Stimulated activated CD4-positive, alpha-beta T cell treated with anti-CD3 and anti-CD28 coated beads, TNF-alpha, amount 100 ng/mL, for 48 hours (primary cell): ENCODE results near the gene PAX4.

Experiments
- DNase-seq, 3 donors: peaks; one replicate each; pipeline ENCODE4 v3.0.0-alpha.2; 2020; ENCODE audit warnings: low read depth in 3 of 3

PAX4 gene

GRCh38 chr7:127629268-127629854 lies 11.4 kb upstream of the PAX4 start:
- DNase-seq = peak in 1 of 3 donors; percentile 35

GRCh38 chr7:127628445-127628844 lies 10.5 kb upstream of the PAX4 start:
- DNase-seq = no peak

GRCh38 chr7:127625331-127625730 lies 7.4 kb upstream of the PAX4 start:
- DNase-seq = no peak

GRCh38 chr7:127620406-127621233 lies 2.7 kb upstream of the PAX4 start:
- no peak for DNase-seq

DNA sequence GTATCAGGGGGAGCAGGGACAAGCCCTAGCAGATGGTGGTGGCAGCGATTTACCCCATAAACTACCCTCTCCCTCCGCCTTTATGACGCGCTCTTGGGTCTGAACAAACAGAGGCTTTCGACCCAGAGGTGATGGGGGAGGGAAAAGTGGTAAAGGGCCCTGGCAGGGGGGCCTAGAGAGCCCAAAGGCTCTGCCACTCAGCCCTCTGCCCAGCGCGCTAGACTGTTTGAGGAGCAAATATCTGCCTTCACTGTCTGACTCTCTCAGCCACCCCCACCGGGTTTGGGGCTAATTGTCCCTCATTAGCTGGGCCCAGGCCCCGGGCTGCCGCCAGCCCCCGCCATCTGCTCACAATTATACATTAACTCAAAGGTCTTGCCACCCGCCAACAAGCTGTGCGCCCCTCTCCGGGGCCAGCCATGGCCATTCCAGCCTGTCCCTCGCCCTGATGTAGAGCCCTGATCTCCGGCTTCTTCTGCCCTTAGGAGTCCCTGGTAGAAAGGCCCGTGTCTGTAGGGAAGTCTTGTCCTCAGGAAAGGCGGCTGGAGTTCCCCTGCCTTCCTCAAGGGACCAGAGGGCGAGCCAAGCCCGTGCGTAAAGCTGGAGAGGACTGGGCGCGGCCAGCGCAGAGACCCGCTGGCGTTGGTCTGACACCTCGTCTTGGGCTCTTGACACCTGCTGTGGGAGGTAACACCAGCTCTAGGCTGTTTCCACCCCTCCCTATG lies 1.9 kb upstream of the PAX4 start:
- DNase-seq = no peak

- DNase-seq = no peak
Measured at GRCh38 chr7:127618775-127619174, 833 bp upstream of the PAX4 start.

DNA sequence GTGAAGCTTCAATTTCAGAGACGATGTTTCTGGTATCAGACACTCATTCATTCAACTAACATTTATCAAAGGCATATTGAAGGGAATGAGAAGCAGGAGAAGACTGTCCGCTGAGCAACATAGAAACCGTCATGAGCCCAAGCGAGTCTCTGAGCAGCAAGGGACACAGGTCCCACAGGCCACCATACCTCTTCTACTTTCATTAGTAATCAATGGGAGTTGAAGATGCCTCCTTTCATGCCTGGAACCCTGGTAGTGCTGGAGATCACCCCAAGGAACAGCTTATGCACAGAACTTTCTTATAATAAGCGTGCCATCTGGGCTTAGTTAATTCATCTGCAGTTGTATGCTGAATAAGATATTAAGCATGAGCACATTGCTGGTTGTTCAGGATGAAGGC lies 1.2 kb downstream of the PAX4 start:
- no peak for DNase-seq

GRCh38 chr7:127612263-127612662 lies 5.7 kb downstream of the PAX4 start:
- no peak for DNase-seq

- no peak for DNase-seq
Measured at GRCh38 chr7:127609297-127609696, 8.6 kb downstream of the PAX4 start.

- DNase-seq = no peak
Measured at GRCh38 chr7:127608446-127608845, 9.5 kb downstream of the PAX4 start.

DNA sequence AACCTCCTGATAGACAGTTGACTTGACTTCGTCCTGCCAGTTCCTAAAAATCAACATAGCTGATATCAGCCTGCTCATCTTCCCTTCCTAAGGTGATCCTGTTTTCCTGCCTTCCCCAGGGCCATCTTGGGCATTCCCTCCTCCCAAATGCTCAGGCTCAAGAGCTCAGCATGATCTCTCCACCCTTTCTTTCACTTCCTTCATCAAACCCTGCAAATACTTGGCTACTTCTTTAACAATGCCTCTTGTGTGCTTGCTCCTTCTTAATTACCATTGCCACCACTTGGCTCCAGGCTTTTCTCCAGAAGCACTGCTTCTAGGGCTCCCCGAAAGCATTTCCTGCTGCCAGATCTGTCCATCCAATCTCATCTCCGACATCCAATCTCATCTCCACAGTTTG lies 17.1 kb downstream of the PAX4 start:
- no peak for DNase-seq

- DNase-seq = no peak
Measured at GRCh38 chr7:127598318-127598717, 19.6 kb downstream of the PAX4 start.

DNA sequence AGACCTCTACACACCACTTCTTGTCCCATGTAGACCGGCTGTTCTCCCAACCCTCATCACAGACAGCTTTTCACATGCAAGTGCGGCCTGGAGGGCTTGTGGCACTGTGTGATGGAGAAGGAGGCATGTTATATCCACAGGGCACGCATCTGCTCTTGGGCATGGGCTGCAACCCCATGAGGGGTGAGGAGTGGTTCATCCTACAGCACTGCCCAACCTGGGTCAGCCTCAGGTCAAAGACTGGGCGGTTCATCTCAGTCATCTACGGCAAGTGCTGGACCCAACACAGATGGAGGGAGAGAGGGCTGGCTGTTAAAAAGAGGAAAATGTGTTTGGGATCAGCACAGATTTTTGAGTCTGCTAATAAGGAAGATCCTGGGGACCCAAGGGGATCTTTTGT lies 22.2 kb downstream of the PAX4 start:
- DNase-seq = no peak

- DNase-seq = no peak
Measured at GRCh38 chr7:127594490-127594889, 23.5 kb downstream of the PAX4 start.

- DNase-seq = no peak
Measured at GRCh38 chr7:127592550-127592949, 25.4 kb downstream of the PAX4 start.

DNA sequence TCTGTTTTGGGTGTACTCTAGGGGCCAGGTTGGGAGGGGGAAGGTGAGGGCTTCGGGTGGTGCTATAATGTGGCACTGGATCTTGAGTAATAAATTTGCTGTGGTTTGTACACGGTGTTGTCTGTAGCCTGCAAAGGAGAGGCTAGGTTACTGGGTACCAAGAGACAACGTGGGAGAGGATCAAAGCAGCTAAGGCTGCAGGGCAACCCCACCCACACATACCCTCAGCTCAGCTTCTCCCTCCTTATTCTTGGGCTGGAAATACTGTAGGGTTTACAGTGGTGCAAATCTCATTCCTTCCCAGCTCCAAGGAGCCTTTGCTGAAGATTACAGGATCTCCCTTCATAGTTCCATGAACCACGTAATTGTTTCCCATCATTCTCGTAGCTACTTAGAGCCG lies 26.4 kb downstream of the PAX4 start:
- DNase-seq = no peak

- DNase-seq = no peak
Measured at GRCh38 chr7:127591189-127591588, 26.8 kb downstream of the PAX4 start.

GRCh38 chr7:127589896-127590295 lies 28.0 kb downstream of the PAX4 start:
- no peak for DNase-seq

DNA sequence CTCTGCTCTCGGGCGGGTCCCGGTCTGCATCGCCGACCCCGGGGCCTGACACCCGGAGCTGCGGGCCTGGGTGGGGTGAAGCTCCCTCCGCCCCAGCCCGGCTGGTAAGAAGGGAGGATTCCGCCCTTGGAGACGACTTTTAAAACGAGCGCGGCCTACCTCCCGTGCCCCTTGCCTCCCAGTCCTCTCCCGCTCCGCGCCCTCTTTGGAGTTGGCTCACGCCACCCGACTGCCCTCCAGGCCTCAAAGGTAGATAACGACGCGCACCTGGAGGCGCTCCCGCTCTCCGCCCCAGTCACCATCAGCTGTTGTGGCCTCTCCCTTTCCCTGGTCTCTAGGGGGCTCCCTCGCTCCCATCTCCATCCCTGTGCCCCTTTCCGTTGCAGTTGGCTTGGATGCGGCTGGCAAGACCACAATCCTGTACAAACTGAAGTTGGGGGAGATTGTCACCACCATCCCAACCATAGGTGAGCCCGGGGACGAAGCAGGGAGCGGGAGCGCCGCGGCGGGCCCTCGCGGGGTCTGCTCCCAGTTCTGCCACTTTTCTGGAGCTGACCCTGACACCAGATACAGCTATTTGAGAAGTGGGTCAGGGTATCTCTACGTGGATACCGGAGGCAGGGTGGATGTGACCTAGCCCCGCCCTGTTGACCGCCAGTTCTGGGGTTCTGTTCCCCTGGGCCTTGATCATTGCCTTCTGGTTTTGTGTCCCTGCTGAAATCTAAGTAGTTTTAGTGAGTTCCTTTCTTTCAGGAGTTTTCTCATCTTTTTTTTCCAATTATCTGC lies 29.1 kb downstream of the PAX4 start:
- no peak for DNase-seq

- peak; percentile 71 to 83 (median 73) for DNase-seq
Measured at GRCh38 chr7:127588019-127588696, 29.8 kb downstream of the PAX4 start, which contains the start of gene ARF5. ARF5 (plus strand) TSS chr7:127588411; CDS start chr7:127588499, 88 bp downstream.

- no peak for DNase-seq
Measured at GRCh38 chr7:127587663-127588018, 30.3 kb downstream of the PAX4 start.
